Natural killer cell (primary cell): ENCODE measurements around the gene GTSE1. TPM values are rescaled to one million over a fixed set of nuclear protein-coding genes. Genes with fewer than 3 reads are reported as not detected.

Experiments
- ATAC-seq, 3 donors: fragments of 150-1000 bp in 2 of 3; fragments of 200-7000 bp in 1 of 3; cut with Tn5 transposase; 1 replicate in 1 of 3; 2 replicates in 2 of 3; pipeline ENCODE4 v1.10.0; 2021; ENCODE audit warnings: mild to moderate bottlenecking in 2 of 3, moderate library complexity in 2 of 3
- DNase-seq, 2 donors: peaks; one replicate each; pipeline versions ENCODE4 v3.0.0 to v3.0.0-alpha.2; 2013 to 2021; ENCODE audit warnings: mixed read lengths in 1 of 2
- H3K27ac ChIP-seq: one replicate; pipeline ENCODE4 v1.5.1; 2013; ENCODE audit warnings: mild to moderate bottlenecking, low read length
- H3K27me3 ChIP-seq: one replicate; pipeline ENCODE4 v1.6.1; 2013; ENCODE audit warnings: low read length; ENCODE audit not compliant: control insufficient read depth, insufficient read depth
- H3K36me3 ChIP-seq: one replicate; pipeline ENCODE4 v1.6.1; 2013; ENCODE audit warnings: low read length; ENCODE audit not compliant: control insufficient read depth, insufficient read depth
- H3K4me1 ChIP-seq: one replicate; pipeline ENCODE4 v1.6.1; 2013; ENCODE audit warnings: low read length; ENCODE audit not compliant: control insufficient read depth, insufficient read depth
- H3K4me3 ChIP-seq: one replicate; pipeline ENCODE4 v1.5.1; 2013; ENCODE audit warnings: low read length
- H3K9me3 ChIP-seq: one replicate; pipeline ENCODE4 v1.6.1; 2013; ENCODE audit warnings: low read length; ENCODE audit not compliant: control insufficient read depth, insufficient read depth
- H3K27ac Mint-ChIP-seq, 2 donors: one replicate each; pipeline ENCODE4 v1.8.0; 2022; ENCODE audit warnings: mild to moderate bottlenecking in 2 of 2, mixed read lengths in 2 of 2, moderate library complexity in 1 of 2
- H3K27me3 Mint-ChIP-seq, 2 donors: one replicate each; pipeline ENCODE4 v1.8.0; 2022; ENCODE audit warnings: low read depth in 2 of 2, mixed read lengths in 2 of 2
- H3K36me3 Mint-ChIP-seq: one replicate; pipeline ENCODE4 v1.8.0; 2022; ENCODE audit warnings: mixed read lengths
- H3K4me1 Mint-ChIP-seq, 2 donors: one replicate each; pipeline ENCODE4 v1.8.0; 2022; ENCODE audit warnings: mixed read lengths in 2 of 2
- H3K4me3 Mint-ChIP-seq: one replicate; pipeline ENCODE4 v1.8.0; 2022; ENCODE audit warnings: mild to moderate bottlenecking, moderate library complexity, mixed read lengths
- H3K9me3 Mint-ChIP-seq, 2 donors: one replicate each; pipeline ENCODE4 v1.8.0; 2022; ENCODE audit warnings: mixed read lengths in 2 of 2
- CTCF ChIP-seq: fragments of 200-600 bp; IDR thresholded peaks from one replicate; pipeline ENCODE4 v1.8.0; 2022; ENCODE audit warnings: antibody characterized with exemption
- whole genome bisulfite sequencing: methylation state at CpG from one replicate; pipeline ENCODE4 v1.1.7; 2013; ENCODE audit warnings: missing lambda C conversion rate; ENCODE audit not compliant: insufficient coverage; 5-methylcytosine and 5-hydroxymethylcytosine counted together
- intact Hi-C: fragments of 100-400 bp; cut with micrococcal nuclease; formaldehyde crosslinking; loops from one replicate; pipeline ENCODE4 v1.14.2; 2022
- total RNA-seq, 4 donors: library from RNA; stranded (reverse); fragments of 120-200 nt in 1 of 4; gene quantifications; one replicate each; pipeline versions ENCODE4 v1.2.3 to v1.2.4, GENCODE V29; 2013 to 2022

GTSE1 gene
- total RNA-seq, 3 donors from 2014 or later (not counting 1 experiment from before 2014, with no cell fraction given), result 2.7 to 4.0 (median 2.9) TPM

- Histone ChIP-seq H3K27me3 (no peaks in the 10 kb centered on the region), H3K36me3 (peaks cover 16% of the 10 kb centered on the region), H3K9me3 (no peaks in the 10 kb centered on the region), H3K4me3 (peak overlapping the region; percentile 35), H3K4me1 (peaks cover 38% of the 10 kb centered on the region), H3K27ac (no peak overlapping the region)
- Mint-ChIP-seq H3K27me3 (no peaks in the 10 kb centered on the region), H3K36me3 (no peaks in the 10 kb centered on the region), H3K4me1 (peaks cover 45 to 52% of the 10 kb centered on the region in 2 donors), H3K27ac (peak overlapping the region; percentile 27 to 99), H3K9me3 (no peaks in the 10 kb centered on the region), H3K4me3 (peak overlapping the region; percentile 82)
- TF ChIP-seq CTCF, result no peak
- intact Hi-C loops, result loop anchor here (2.0 to 10.0 kb wide), 5 partner anchors 16 to 302 kb away; no protein-coding TSS in a partner anchor
- 9% methylated on average over 32 of the region's 32 CpGs for WGBS
- no peak for ATAC-seq
- peak in 1 of 2 donors; percentile 19 for DNase-seq
Measured at GRCh38 chr22:46297151-46297812, 612 bp downstream of the GTSE1 start.

GRCh38 chr22:46299101-46299500 is 2.4 kb downstream of the GTSE1 start:
- intact Hi-C loops, result loop anchor here (5.0 to 10.0 kb wide), 4 partner anchors 152 to 304 kb away; no protein-coding TSS in a partner anchor
- Mint-ChIP-seq H3K4me3 (peak overlapping the region; percentile 0), H3K9me3 (no peaks in the 10 kb centered on the region), H3K27ac (no peak overlapping the region), H3K27me3 (no peaks in the 10 kb centered on the region), H3K4me1 (peaks cover 29 to 33% of the 10 kb centered on the region in 2 donors), H3K36me3 (no peaks in the 10 kb centered on the region)
- Histone ChIP-seq H3K4me1 (peaks cover 21% of the 10 kb centered on the region), H3K27ac (no peak overlapping the region), H3K9me3 (no peaks in the 10 kb centered on the region), H3K36me3 (no peaks in the 10 kb centered on the region), H3K27me3 (no peaks in the 10 kb centered on the region), H3K4me3 (no peak overlapping the region)
- WGBS, result 95% methylated on average over 13 of the region's 13 CpGs
- ATAC-seq (no peak), DNase-seq (no peak)
- TF ChIP-seq CTCF, result no peak

- Histone ChIP-seq H3K36me3 (no peaks in the 10 kb centered on the region), H3K4me3 (no peak overlapping the region), H3K27me3 (no peaks in the 10 kb centered on the region), H3K9me3 (no peaks in the 10 kb centered on the region), H3K27ac (no peak overlapping the region), H3K4me1 (peaks cover 16% of the 10 kb centered on the region)
- Mint-ChIP-seq H3K4me3 (no peak overlapping the region), H3K4me1 (peaks cover 20 to 25% of the 10 kb centered on the region in 2 donors), H3K36me3 (no peaks in the 10 kb centered on the region), H3K9me3 (no peaks in the 10 kb centered on the region), H3K27ac (no peak overlapping the region), H3K27me3 (no peaks in the 10 kb centered on the region)
- ATAC-seq (no peak), DNase-seq (no peak)
- intact Hi-C loops, result no loop called here
- 97% methylated on average over 7 of the region's 7 CpGs for WGBS
- no peak for TF ChIP-seq CTCF
Measured at GRCh38 chr22:46300491-46300890, 3.8 kb downstream of the GTSE1 start.
